ENCODE measurements around the gene ARL14EPL.

The ARL14EPL gene

GRCh38 chr5:116011046-116011445 is 21.2 kb upstream of the ARL14EPL start:
- no peak for ATAC-seq
- no peak for TF ChIP-seq CSDC2 (CRISPR knock-in tag; IDR thresholded peaks at IDR 0.05)
- no peak for TF ChIP-seq ISL1 (CRISPR knock-in tag; IDR thresholded peaks at IDR 0.05)
- TF ChIP-seq ARNTL (CRISPR knock-in tag; IDR thresholded peaks at IDR 0.05; ENCODE audit: borderline replicate concordance, low read depth), result no peak
- TF ChIP-seq ZFP30 (CRISPR knock-in tag; IDR thresholded peaks at IDR 0.05), result no peak
- TF ChIP-seq ZC3H10 (CRISPR knock-in tag; IDR thresholded peaks at IDR 0.05), result no peak
- TF ChIP-seq ZNF8 (CRISPR knock-in tag; IDR thresholded peaks at IDR 0.05), result no peak
- TF ChIP-seq ZNF565 (CRISPR knock-in tag; conservative IDR thresholded peaks at IDR 0.05; ENCODE audit: low read depth), result no peak
- no peak for TF ChIP-seq TCF4 (CRISPR knock-in tag; IDR thresholded peaks at IDR 0.05; ENCODE audit: borderline replicate concordance)
- no peak for TF ChIP-seq ZFP3 (CRISPR knock-in tag; IDR thresholded peaks at IDR 0.05)
- no peak for TF ChIP-seq ZNF70 (CRISPR knock-in tag; IDR thresholded peaks at IDR 0.05)
- TF ChIP-seq CREB5 (CRISPR knock-in tag; IDR thresholded peaks at IDR 0.05; ENCODE audit: low read depth), result no peak
- TF ChIP-seq POU6F1 (CRISPR knock-in tag; IDR thresholded peaks at IDR 0.05; ENCODE audit: borderline replicate concordance, low read depth), result no peak
- no peak for TF ChIP-seq ESRRG (CRISPR knock-in tag; IDR thresholded peaks at IDR 0.05)
- TF ChIP-seq SNAI2 (CRISPR knock-in tag; IDR thresholded peaks at IDR 0.05), result no peak
- TF ChIP-seq OSR1 (CRISPR knock-in tag; IDR thresholded peaks at IDR 0.05), result no peak

GRCh38 chr5:116013207-116013785 is 19.0 kb upstream of the ARL14EPL start:
- ATAC-seq, result no peak
- TF ChIP-seq ZFP3 (CRISPR knock-in tag; IDR thresholded peaks at IDR 0.05), result no peak
- no peak for TF ChIP-seq GLIS3 (CRISPR knock-in tag; IDR thresholded peaks at IDR 0.05)
- no peak for TF ChIP-seq PATZ1 (CRISPR knock-in tag; IDR thresholded peaks at IDR 0.05; ENCODE audit: borderline replicate concordance)
- TF ChIP-seq ZNF565 (CRISPR knock-in tag; conservative IDR thresholded peaks at IDR 0.05; ENCODE audit: low read depth), result no peak
- TF ChIP-seq POU6F1 (CRISPR knock-in tag; IDR thresholded peaks at IDR 0.05; ENCODE audit: borderline replicate concordance, low read depth), result no peak
- no peak for TF ChIP-seq ZNF70 (CRISPR knock-in tag; IDR thresholded peaks at IDR 0.05)
- TF ChIP-seq OSR1 (CRISPR knock-in tag; IDR thresholded peaks at IDR 0.05), result no peak
- no peak for TF ChIP-seq TOX (CRISPR knock-in tag; IDR thresholded peaks at IDR 0.05; ENCODE audit: borderline replicate concordance)
- no peak for TF ChIP-seq ZNF8 (CRISPR knock-in tag; IDR thresholded peaks at IDR 0.05)
- TF ChIP-seq ZFP30 (CRISPR knock-in tag; IDR thresholded peaks at IDR 0.05), result no peak
- no peak for TF ChIP-seq TSHZ2 (CRISPR knock-in tag; IDR thresholded peaks at IDR 0.05)
- no peak for TF ChIP-seq TCF4 (CRISPR knock-in tag; IDR thresholded peaks at IDR 0.05; ENCODE audit: borderline replicate concordance)

GRCh38 chr5:116013936-116014335 is 18.3 kb upstream of the ARL14EPL start:
- no peak for ATAC-seq
- no peak for TF ChIP-seq CSDC2 (CRISPR knock-in tag; IDR thresholded peaks at IDR 0.05)
- no peak for TF ChIP-seq TCF4 (CRISPR knock-in tag; IDR thresholded peaks at IDR 0.05; ENCODE audit: borderline replicate concordance)
- TF ChIP-seq GLIS3 (CRISPR knock-in tag; IDR thresholded peaks at IDR 0.05), result no peak
- no peak for TF ChIP-seq POU6F1 (CRISPR knock-in tag; IDR thresholded peaks at IDR 0.05; ENCODE audit: borderline replicate concordance, low read depth)
- TF ChIP-seq TSHZ2 (CRISPR knock-in tag; IDR thresholded peaks at IDR 0.05), result no peak
- TF ChIP-seq SNAI2 (CRISPR knock-in tag; IDR thresholded peaks at IDR 0.05), result no peak
- no peak for TF ChIP-seq ZNF565 (CRISPR knock-in tag; conservative IDR thresholded peaks at IDR 0.05; ENCODE audit: low read depth)
- no peak for TF ChIP-seq RARB (CRISPR knock-in tag; IDR thresholded peaks at IDR 0.05)
- TF ChIP-seq ZFP3 (CRISPR knock-in tag; IDR thresholded peaks at IDR 0.05), result no peak
- no peak for TF ChIP-seq ZNF70 (CRISPR knock-in tag; IDR thresholded peaks at IDR 0.05)
- no peak for TF ChIP-seq ZC3H10 (CRISPR knock-in tag; IDR thresholded peaks at IDR 0.05)
